ENCODE results near the gene NUFIP1.

NUFIP1 gene

GRCh38 chr13:44955406-44955805, 33.9 kb downstream of the NUFIP1 start:
- TF ChIP-seq CREB1 (IDR thresholded peaks at IDR 0.05; ENCODE audit: low read depth) (no peak), ZBTB7A (IDR thresholded peaks at IDR 0.05; ENCODE audit: low read depth) (no peak), CEBPB (IDR thresholded peaks at IDR 0.05) (no peak), NFIC (IDR thresholded peaks at IDR 0.05) (peak; percentile 34)

- no peak for TF ChIP-seq CREB1 (IDR thresholded peaks at IDR 0.05; ENCODE audit: low read depth)
- no peak for TF ChIP-seq TAF1 (IDR thresholded peaks at IDR 0.05; ENCODE audit: low read depth)
- no peak for TF ChIP-seq NFIC (IDR thresholded peaks at IDR 0.05)
- no peak for TF ChIP-seq CEBPB (IDR thresholded peaks at IDR 0.05)
- no peak for TF ChIP-seq FOXM1 (IDR thresholded peaks at IDR 0.05; ENCODE audit: borderline replicate concordance, low read depth)
- TF ChIP-seq MAX (IDR thresholded peaks at IDR 0.05), result no peak
- no peak for TF ChIP-seq TEAD4 (IDR thresholded peaks at IDR 0.05)
- no peak for TF ChIP-seq TCF12 (IDR thresholded peaks at IDR 0.05; ENCODE audit: low read depth)
- no peak for TF ChIP-seq EGR1 (IDR thresholded peaks at IDR 0.05)
- no peak for TF ChIP-seq ZBTB7A (IDR thresholded peaks at IDR 0.05; ENCODE audit: low read depth)
- no peak for TF ChIP-seq EP300 (IDR thresholded peaks at IDR 0.05; ENCODE audit: borderline replicate concordance)
- no peak for TF ChIP-seq RAD21 (IDR thresholded peaks at IDR 0.05; ENCODE audit: low read depth)
- no peak for TF ChIP-seq REST (IDR thresholded peaks at IDR 0.05; ENCODE audit: low read depth)
Observed at GRCh38 chr13:44954224-44954623, 35.0 kb downstream of the NUFIP1 start.

- TF ChIP-seq NFIC (IDR thresholded peaks at IDR 0.05) (no peak), USF1 (IDR thresholded peaks at IDR 0.05) (no peak), TCF12 (IDR thresholded peaks at IDR 0.05; ENCODE audit: low read depth) (no peak), YY1 (IDR thresholded peaks at IDR 0.05; ENCODE audit: low read depth) (no peak), EP300 (IDR thresholded peaks at IDR 0.05; ENCODE audit: borderline replicate concordance) (no peak), CREB1 (IDR thresholded peaks at IDR 0.05; ENCODE audit: low read depth) (no peak), TAF1 (IDR thresholded peaks at IDR 0.05; ENCODE audit: low read depth) (no peak), TEAD4 (IDR thresholded peaks at IDR 0.05) (no peak), RAD21 (IDR thresholded peaks at IDR 0.05; ENCODE audit: low read depth) (no peak), FOXM1 (IDR thresholded peaks at IDR 0.05; ENCODE audit: borderline replicate concordance, low read depth) (no peak)
Observed at GRCh38 chr13:44952671-44953070, 36.6 kb downstream of the NUFIP1 start.

GRCh38 chr13:44951184-44951583, 38.1 kb downstream of the NUFIP1 start:
- TF ChIP-seq CEBPB (IDR thresholded peaks at IDR 0.05) (no peak), EGR1 (IDR thresholded peaks at IDR 0.05) (no peak), CREB1 (IDR thresholded peaks at IDR 0.05; ENCODE audit: low read depth) (no peak), RAD21 (IDR thresholded peaks at IDR 0.05; ENCODE audit: low read depth) (no peak), FOXM1 (IDR thresholded peaks at IDR 0.05; ENCODE audit: borderline replicate concordance, low read depth) (no peak), TAF1 (IDR thresholded peaks at IDR 0.05; ENCODE audit: low read depth) (no peak), USF1 (IDR thresholded peaks at IDR 0.05) (no peak), REST (IDR thresholded peaks at IDR 0.05; ENCODE audit: low read depth) (no peak), MAX (IDR thresholded peaks at IDR 0.05) (no peak), YY1 (IDR thresholded peaks at IDR 0.05; ENCODE audit: low read depth) (no peak), TCF12 (IDR thresholded peaks at IDR 0.05; ENCODE audit: low read depth) (no peak)

- no peak for TF ChIP-seq REST (IDR thresholded peaks at IDR 0.05; ENCODE audit: low read depth)
- TF ChIP-seq USF1 (IDR thresholded peaks at IDR 0.05), result no peak
- TF ChIP-seq MAX (IDR thresholded peaks at IDR 0.05), result no peak
- no peak for TF ChIP-seq EGR1 (IDR thresholded peaks at IDR 0.05)
- TF ChIP-seq CEBPB (IDR thresholded peaks at IDR 0.05), result no peak
- TF ChIP-seq YY1 (IDR thresholded peaks at IDR 0.05; ENCODE audit: low read depth), result no peak
- TF ChIP-seq CREB1 (IDR thresholded peaks at IDR 0.05; ENCODE audit: low read depth), result no peak
- TF ChIP-seq ZBTB7A (IDR thresholded peaks at IDR 0.05; ENCODE audit: low read depth), result no peak
- TF ChIP-seq TAF1 (IDR thresholded peaks at IDR 0.05; ENCODE audit: low read depth), result no peak
- no peak for TF ChIP-seq NFIC (IDR thresholded peaks at IDR 0.05)
- no peak for TF ChIP-seq TEAD4 (IDR thresholded peaks at IDR 0.05)
- no peak for TF ChIP-seq FOXM1 (IDR thresholded peaks at IDR 0.05; ENCODE audit: borderline replicate concordance, low read depth)
- TF ChIP-seq TCF12 (IDR thresholded peaks at IDR 0.05; ENCODE audit: low read depth), result no peak
- no peak for TF ChIP-seq RAD21 (IDR thresholded peaks at IDR 0.05; ENCODE audit: low read depth)
- TF ChIP-seq EP300 (IDR thresholded peaks at IDR 0.05; ENCODE audit: borderline replicate concordance), result no peak
Observed at GRCh38 chr13:44938854-44939253, 50.4 kb downstream of the NUFIP1 start.
